KMS-11 (cell line): ENCODE results near the gene NDUFV3.

Source experiments
- H2AFZ ChIP-seq: fragments of 200-600 bp; sonication (generic); 2 replicates; pipeline ENCODE4 v1.6.1; 2016; ENCODE audit warnings: antibody characterized with exemption, mixed run types, low read depth
- H3K27ac ChIP-seq: fragments of 200-600 bp; sonication (generic); 2 replicates; pipeline ENCODE4 v1.6.1; 2016; ENCODE audit warnings: mild to moderate bottlenecking, mixed run types
- H3K27me3 ChIP-seq: fragments of 200-600 bp; sonication (generic); 2 replicates; pipeline ENCODE4 v1.6.1; 2017; ENCODE audit warnings: mild to moderate bottlenecking, low read depth, mixed run types, moderate library complexity; ENCODE audit not compliant: insufficient read depth
- H3K36me3 ChIP-seq: fragments of 200-600 bp; sonication (generic); 2 replicates; pipeline ENCODE4 v1.6.1; 2017; ENCODE audit warnings: mild to moderate bottlenecking, mixed run types; ENCODE audit not compliant: insufficient read depth
- H3K4me1 ChIP-seq: fragments of 200-600 bp; sonication (generic); 2 replicates; pipeline ENCODE4 v1.6.1; 2016; ENCODE audit warnings: mild to moderate bottlenecking, low read depth, mixed run types; ENCODE audit not compliant: poor library complexity, severe bottlenecking
- H3K4me2 ChIP-seq: fragments of 200-600 bp; sonication (generic); 2 replicates; pipeline ENCODE4 v1.7.0; 2016; ENCODE audit warnings: mild to moderate bottlenecking, mixed run types
- H3K4me3 ChIP-seq: fragments of 200-600 bp; sonication (generic); IDR thresholded peaks from 2 replicates; pipeline ENCODE4 v1.6.1; 2017; ENCODE audit warnings: low read depth, low read length, mixed read lengths; ENCODE audit not compliant: insufficient read depth
- H3K79me2 ChIP-seq: fragments of 200-600 bp; sonication (generic); 2 replicates; pipeline ENCODE4 v1.6.1; 2016; ENCODE audit warnings: low read depth, mixed run types; ENCODE audit not compliant: insufficient read depth
- H3K9ac ChIP-seq: fragments of 200-600 bp; sonication (generic); 2 replicates; pipeline ENCODE4 v1.6.1; 2016; ENCODE audit warnings: mild to moderate bottlenecking, mixed run types
- H4K20me1 ChIP-seq: fragments of 200-600 bp; sonication (generic); 2 replicates; pipeline ENCODE4 v1.6.1; 2016; ENCODE audit warnings: mild to moderate bottlenecking, mixed run types; ENCODE audit not compliant: insufficient read depth
- TF ChIP-seq, protein P1 (sequence below): fragments of 200-600 bp; sonication (generic); conservative IDR thresholded peaks from 2 replicates; pipeline ENCODE4 v1.6.1; 2017; ENCODE audit warnings: low read depth, mild to moderate bottlenecking, antibody characterized with exemption, low read length, moderate library complexity, mixed read lengths

The NDUFV3 gene

DNA sequence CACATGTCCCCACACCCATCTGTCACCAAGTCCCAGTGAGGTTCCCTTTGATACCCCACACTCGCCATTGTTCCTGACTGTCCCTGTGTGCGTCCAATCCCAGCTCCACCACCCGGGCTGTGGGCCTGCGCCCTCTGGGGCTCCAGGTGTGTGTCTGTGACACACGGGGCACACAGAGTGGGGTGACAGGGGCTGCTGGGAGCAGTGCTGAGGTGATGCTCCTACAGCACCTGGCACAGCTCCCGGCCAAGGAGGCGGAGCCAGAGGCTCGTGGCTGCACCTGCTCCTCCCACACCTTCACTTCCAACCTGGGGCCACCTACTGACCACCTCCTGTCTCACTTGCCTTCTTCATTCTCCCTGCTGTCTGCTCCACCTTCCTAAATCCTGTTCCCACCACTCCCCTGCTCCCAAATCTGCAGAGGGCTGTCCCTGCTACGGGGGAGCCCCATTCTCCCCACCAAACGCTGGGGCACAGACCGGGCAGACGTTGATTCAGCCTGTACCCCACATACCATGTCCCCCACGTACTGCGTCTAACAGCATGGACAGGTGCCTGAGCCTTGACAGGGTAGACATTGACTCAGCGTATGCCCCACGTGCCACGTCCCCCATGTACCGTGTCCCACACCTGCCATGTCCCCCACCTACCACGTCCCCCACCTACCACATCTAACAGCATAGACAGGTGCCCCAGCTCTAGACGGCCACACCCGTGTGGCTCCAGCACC lies 30.2 kb upstream of the NDUFV3 start:
- H3K27me3 ChIP-seq, result no peaks in the 10 kb centered on the region
- H3K4me1 ChIP-seq, result no peaks in the 10 kb centered on the region
- peaks cover 81% of the 10 kb centered on the region for H3K79me2 ChIP-seq
- no peak overlapping the region for H3K4me3 ChIP-seq
- no peaks in the 10 kb centered on the region; the same call in 1 of the 2 replicates for H3K36me3 ChIP-seq
- H3K4me2 ChIP-seq, result no peak overlapping the region
- H4K20me1 ChIP-seq, result peaks cover 38% of the 10 kb centered on the region; the same call in 1 of the 2 replicates
- no peak overlapping the region for H3K9ac ChIP-seq
- TF ChIP-seq, protein P1, sequence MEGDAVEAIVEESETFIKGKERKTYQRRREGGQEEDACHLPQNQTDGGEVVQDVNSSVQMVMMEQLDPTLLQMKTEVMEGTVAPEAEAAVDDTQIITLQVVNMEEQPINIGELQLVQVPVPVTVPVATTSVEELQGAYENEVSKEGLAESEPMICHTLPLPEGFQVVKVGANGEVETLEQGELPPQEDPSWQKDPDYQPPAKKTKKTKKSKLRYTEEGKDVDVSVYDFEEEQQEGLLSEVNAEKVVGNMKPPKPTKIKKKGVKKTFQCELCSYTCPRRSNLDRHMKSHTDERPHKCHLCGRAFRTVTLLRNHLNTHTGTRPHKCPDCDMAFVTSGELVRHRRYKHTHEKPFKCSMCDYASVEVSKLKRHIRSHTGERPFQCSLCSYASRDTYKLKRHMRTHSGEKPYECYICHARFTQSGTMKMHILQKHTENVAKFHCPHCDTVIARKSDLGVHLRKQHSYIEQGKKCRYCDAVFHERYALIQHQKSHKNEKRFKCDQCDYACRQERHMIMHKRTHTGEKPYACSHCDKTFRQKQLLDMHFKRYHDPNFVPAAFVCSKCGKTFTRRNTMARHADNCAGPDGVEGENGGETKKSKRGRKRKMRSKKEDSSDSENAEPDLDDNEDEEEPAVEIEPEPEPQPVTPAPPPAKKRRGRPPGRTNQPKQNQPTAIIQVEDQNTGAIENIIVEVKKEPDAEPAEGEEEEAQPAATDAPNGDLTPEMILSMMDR, result no peak; the same call in 1 of the 2 replicates
- H2AFZ ChIP-seq, result no peak overlapping the region
- no peak overlapping the region for H3K27ac ChIP-seq

DNA sequence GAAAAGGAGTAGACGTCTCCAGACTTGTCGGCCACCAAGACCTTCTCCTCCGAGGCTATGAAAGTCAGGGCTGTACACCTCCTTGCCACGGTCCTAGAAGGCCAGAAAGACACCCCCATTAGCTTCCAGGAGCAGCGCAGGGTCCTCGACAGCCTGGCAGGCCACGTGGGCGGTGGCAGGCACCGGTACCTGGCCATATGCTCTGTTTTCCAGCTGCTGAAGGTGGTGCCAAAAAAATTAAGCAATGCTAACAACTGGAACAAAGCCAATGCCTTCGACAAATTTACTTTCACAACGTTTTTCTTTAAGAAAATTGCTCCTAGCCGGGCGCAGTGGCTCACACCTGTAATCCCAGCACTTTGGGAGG lies 29.6 kb upstream of the NDUFV3 start:
- H3K27ac ChIP-seq, result no peak overlapping the region
- H4K20me1 ChIP-seq, result peaks cover 38% of the 10 kb centered on the region; the same call in 1 of the 2 replicates
- no peaks in the 10 kb centered on the region; the same call in 1 of the 2 replicates for H3K36me3 ChIP-seq
- H3K4me3 ChIP-seq, result no peak overlapping the region
- H3K9ac ChIP-seq, result no peak overlapping the region
- no peaks in the 10 kb centered on the region for H3K4me1 ChIP-seq
- H3K27me3 ChIP-seq, result no peaks in the 10 kb centered on the region
- no peak overlapping the region for H2AFZ ChIP-seq
- TF ChIP-seq, protein P1, result no peak
- H3K79me2 ChIP-seq, result peaks cover 81% of the 10 kb centered on the region
- H3K4me2 ChIP-seq, result no peak overlapping the region

GRCh38 chr21:42864286-42864685 lies 28.8 kb upstream of the NDUFV3 start:
- Histone ChIP-seq H3K9ac (no peak overlapping the region), H3K79me2 (peaks cover 81% of the 10 kb centered on the region), H4K20me1 (peaks cover 38% of the 10 kb centered on the region; the same call in 1 of the 2 replicates), H3K27ac (no peak overlapping the region), H2AFZ (no peak overlapping the region), H3K4me1 (no peaks in the 10 kb centered on the region), H3K4me2 (no peak overlapping the region), H3K36me3 (peaks cover 1% of the 10 kb centered on the region; the same call in 1 of the 2 replicates), H3K4me3 (no peak overlapping the region), H3K27me3 (no peaks in the 10 kb centered on the region)
- TF ChIP-seq, protein P1, result no peak

GRCh38 chr21:42864815-42865775 lies 28.0 kb upstream of the NDUFV3 start:
- no peak overlapping the region for H2AFZ ChIP-seq
- peaks cover 9% of the 10 kb centered on the region; the same call in 1 of the 2 replicates for H3K36me3 ChIP-seq
- H3K27me3 ChIP-seq, result no peaks in the 10 kb centered on the region
- TF ChIP-seq, protein P1, result no peak
- H3K4me3 ChIP-seq, result no peak overlapping the region
- H3K9ac ChIP-seq, result no peak overlapping the region
- peaks cover 38% of the 10 kb centered on the region; the same call in 1 of the 2 replicates for H4K20me1 ChIP-seq
- H3K79me2 ChIP-seq, result peaks cover 84% of the 10 kb centered on the region
- H3K4me1 ChIP-seq, result no peaks in the 10 kb centered on the region
- no peak overlapping the region for H3K4me2 ChIP-seq
- no peak overlapping the region for H3K27ac ChIP-seq
